Naive thymus-derived CD8-positive, alpha-beta T cell (primary cell): ENCODE data around the gene ARHGAP23. TPM values are rescaled to one million over a fixed set of nuclear protein-coding genes. Genes with fewer than 3 reads are reported as not detected.

Experiments
- ATAC-seq, 2 donors: fragments of 150-1000 bp; cut with Tn5 transposase in 1 of 2; sonication (Bioruptor Pico), chemical (Tn5 transposase) in 1 of 2; 1 replicate in 1 of 2; 2 replicates in 1 of 2; pipeline ENCODE4 v1.10.0; 2021; ENCODE audit warnings: mild to moderate bottlenecking in 2 of 2, moderate library complexity in 2 of 2
- POLR2A ChIA-PET: fragments of 350-600 bp; sonication (Branson Sonifier 250); formaldehyde crosslinking; loops from one replicate; lab custom pipeline; 2021; ENCODE audit warnings: antibody characterized with exemption; lab: Charles Lee
- DNase-seq, 10 donors: peaks; one replicate each; pipeline versions ENCODE4 v3.0.0 to v3.0.0-alpha.2; 2020 to 2022
- H3K27ac Mint-ChIP-seq, 10 donors: one replicate each; pipeline ENCODE4 v1.8.0; 2020 to 2022; ENCODE audit warnings: mild to moderate bottlenecking in 10 of 10, mixed read lengths in 10 of 10, moderate library complexity in 4 of 10, inconsistent platforms in 1 of 10
- H3K27me3 Mint-ChIP-seq, 5 donors: one replicate each; pipeline ENCODE4 v1.8.0; 2021 to 2022; ENCODE audit warnings: mixed read lengths in 5 of 5
- H3K36me3 Mint-ChIP-seq, 3 donors: one replicate each; pipeline ENCODE4 v1.8.0; 2020 to 2022; ENCODE audit warnings: mixed read lengths in 3 of 3, mild to moderate bottlenecking in 2 of 3, inconsistent platforms in 1 of 3
- H3K4me1 Mint-ChIP-seq, 4 donors: one replicate each; pipeline ENCODE4 v1.8.0; 2021 to 2022; ENCODE audit warnings: mixed read lengths in 4 of 4
- H3K4me3 Mint-ChIP-seq, 10 donors: one replicate each; pipeline ENCODE4 v1.8.0; 2020 to 2022; ENCODE audit warnings: mild to moderate bottlenecking in 10 of 10, mixed read lengths in 10 of 10, moderate library complexity in 6 of 10, inconsistent platforms in 1 of 10
- H3K9me3 Mint-ChIP-seq, 9 donors: one replicate each; pipeline ENCODE4 v1.8.0; 2020 to 2022; ENCODE audit warnings: mixed read lengths in 9 of 9, mild to moderate bottlenecking in 3 of 9, inconsistent platforms in 1 of 9, moderate library complexity in 1 of 9
- polyA plus RNA-seq, 3 donors: library from polyadenylated mRNA; unstranded; fragments of 300-500 nt; fragmentation: Illumina TruSeq; gene quantifications; one replicate each; pipeline ENCODE4 v1.2.3, GENCODE V29; 2021
- total RNA-seq, 8 experiments: library from RNA in 2 of 8; stranded (reverse) in 2 of 8; gene quantifications; one replicate each; pipeline ENCODE4 v1.2.3 and lab custom pipeline; 2021 to 2026

ARHGAP23 gene
- total and polyA plus RNA-seq, 5 experiments from 2014 or later = 0.18 TPM; not detected in 4

DNA sequence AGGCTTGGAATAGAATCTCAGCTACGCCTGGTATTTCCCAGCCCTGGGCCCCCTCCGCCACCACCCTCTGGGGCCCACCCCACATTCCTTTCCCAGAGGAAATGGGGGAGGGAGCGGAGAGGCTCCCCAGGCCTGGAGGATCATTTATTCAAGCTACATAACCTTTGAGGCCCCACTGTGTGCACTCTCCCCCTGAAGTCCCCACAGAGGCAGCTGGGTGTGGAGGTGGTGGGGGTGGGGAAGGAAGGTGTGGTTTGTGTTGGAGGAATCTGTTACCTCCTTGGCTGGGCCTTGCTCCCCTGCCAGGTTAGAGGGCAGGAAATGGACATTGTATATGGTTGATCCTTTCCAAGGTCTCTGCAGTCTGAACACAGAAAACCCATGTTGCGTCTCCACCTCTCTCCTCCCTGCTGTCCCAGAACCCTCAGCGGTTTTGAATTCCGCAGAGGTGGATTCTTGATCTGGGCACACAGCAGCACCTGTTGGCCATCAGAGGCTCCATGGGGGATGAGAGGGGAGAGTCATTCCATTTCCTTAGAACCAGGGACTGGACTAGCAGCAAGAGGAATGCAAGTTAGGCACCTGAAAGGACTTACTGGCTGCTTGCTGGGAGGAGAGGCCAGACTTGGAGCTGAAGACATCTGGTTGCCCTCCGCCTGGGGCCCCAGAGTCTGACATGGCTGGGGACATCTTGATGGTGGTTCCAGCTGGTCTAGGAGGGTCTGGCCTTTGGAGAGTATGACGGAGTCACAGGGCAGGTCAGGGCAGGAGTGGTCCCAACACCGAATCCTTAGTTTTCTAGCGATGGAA lies 23.0 kb downstream of the ARHGAP23 start:
- Mint-ChIP-seq H3K27ac (no peak overlapping the region), H3K27me3 (peaks cover 23 to 55% (median 27%) of the 10 kb centered on the region in 5 donors), H3K4me1 (peaks cover 15 to 27% (median 18%) of the 10 kb centered on the region in 4 donors), H3K9me3 (no peaks in the 10 kb centered on the region), H3K36me3 (no peaks in the 10 kb centered on the region), H3K4me3 (no peak overlapping the region)
- ATAC-seq = no peak
- POLR2A ChIA-PET = no interaction called here
- DNase-seq = no peak

DNA sequence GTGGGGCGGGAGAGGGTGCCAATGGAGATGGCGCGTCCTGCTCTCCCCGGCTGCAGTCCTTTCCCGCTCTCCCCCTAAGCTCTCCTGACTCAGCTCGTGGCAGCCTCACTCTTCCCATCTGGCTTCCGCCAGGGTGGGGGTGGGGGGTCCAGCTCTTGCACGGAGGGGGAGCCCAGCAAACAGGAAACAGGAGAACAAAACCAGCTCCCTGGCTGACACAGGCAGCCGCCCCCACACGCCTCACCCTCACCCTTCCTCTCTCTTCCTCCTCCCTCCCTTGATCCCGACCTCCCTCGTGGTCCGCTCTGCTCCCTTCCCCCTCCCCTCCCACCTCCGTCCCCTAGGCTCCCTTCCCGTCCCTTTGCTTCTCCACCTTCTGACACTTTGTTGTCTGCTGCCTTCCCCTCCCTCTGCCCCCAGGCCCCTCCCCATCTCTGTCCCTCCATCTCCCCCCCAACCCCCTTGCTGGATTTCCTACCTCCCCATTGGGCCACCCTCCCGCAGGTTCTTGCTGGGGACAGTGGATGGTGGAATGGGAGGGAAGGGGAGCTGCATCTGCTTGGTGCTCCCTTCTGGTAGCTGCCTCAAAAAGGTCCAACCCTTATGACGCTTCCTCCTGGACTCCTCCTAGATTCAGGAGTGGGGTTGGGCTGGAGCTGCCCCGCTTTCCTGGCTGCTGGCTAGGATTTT lies 23.7 kb downstream of the ARHGAP23 start:
- ATAC-seq (no peak), DNase-seq (no peak)
- no peaks in the 10 kb centered on the region for H3K36me3 Mint-ChIP-seq
- POLR2A ChIA-PET = no interaction called here
- peaks cover 23 to 63% (median 34%) of the 10 kb centered on the region in 5 donors for H3K27me3 Mint-ChIP-seq
- peaks cover 15 to 27% (median 18%) of the 10 kb centered on the region in 4 donors for H3K4me1 Mint-ChIP-seq
- peak overlapping the region in 1 of 10 donors; percentile 82 for H3K27ac Mint-ChIP-seq
- H3K9me3 Mint-ChIP-seq = no peaks in the 10 kb centered on the region
- peak overlapping the region in 3 of 10 donors; percentile 76 to 84 (median 81) for H3K4me3 Mint-ChIP-seq

DNA sequence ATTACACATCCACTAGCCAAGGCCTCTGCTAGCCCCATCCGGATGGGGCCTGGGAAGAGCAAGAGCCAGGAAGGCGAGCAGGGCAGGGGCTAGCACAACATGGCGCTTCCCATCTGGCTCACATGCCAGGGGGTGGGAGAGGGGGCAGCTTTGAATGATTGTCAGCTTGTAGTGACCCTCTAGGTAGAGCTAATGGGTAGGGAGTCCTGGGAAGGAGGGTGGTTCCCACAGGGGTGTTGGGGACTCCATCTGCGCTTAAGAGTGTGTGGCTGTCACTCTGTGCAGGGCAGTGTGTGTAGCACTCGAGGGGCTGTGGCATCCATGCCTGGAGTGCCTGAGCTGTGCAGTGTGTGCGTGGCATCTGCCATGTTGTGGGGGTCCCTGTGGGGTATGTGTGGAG lies 24.5 kb downstream of the ARHGAP23 start:
- peaks cover 26 to 69% (median 39%) of the 10 kb centered on the region in 5 donors for H3K27me3 Mint-ChIP-seq
- no peaks in the 10 kb centered on the region for H3K36me3 Mint-ChIP-seq
- POLR2A ChIA-PET = no interaction called here
- DNase-seq = no peak
- peak overlapping the region in 3 of 10 donors; percentile 39 to 82 (median 63) for H3K27ac Mint-ChIP-seq
- H3K4me1 Mint-ChIP-seq = peaks cover 15 to 27% (median 18%) of the 10 kb centered on the region in 4 donors
- H3K4me3 Mint-ChIP-seq = peak overlapping the region in 8 of 10 donors; percentile 17 to 84 (median 71)
- no peak for ATAC-seq
- no peaks in the 10 kb centered on the region for H3K9me3 Mint-ChIP-seq

- Mint-ChIP-seq H3K4me3 (peak overlapping the region in 1 of 10 donors; percentile 23), H3K4me1 (peaks cover 15 to 27% (median 18%) of the 10 kb centered on the region in 4 donors), H3K27me3 (peaks cover 26 to 72% (median 38%) of the 10 kb centered on the region in 5 donors), H3K27ac (no peak overlapping the region), H3K9me3 (no peaks in the 10 kb centered on the region), H3K36me3 (no peaks in the 10 kb centered on the region)
- POLR2A ChIA-PET = no interaction called here
- ATAC-seq (no peak), DNase-seq (no peak)
Observed at GRCh38 chr17:38453951-38454421, 25.7 kb downstream of the ARHGAP23 start.

GRCh38 chr17:38454532-38454931 lies 26.3 kb downstream of the ARHGAP23 start:
- Mint-ChIP-seq H3K36me3 (no peaks in the 10 kb centered on the region), H3K9me3 (no peaks in the 10 kb centered on the region), H3K4me3 (peak overlapping the region in 7 of 10 donors; percentile 2 to 60 (median 28)), H3K4me1 (peaks cover 15 to 27% (median 18%) of the 10 kb centered on the region in 4 donors), H3K27ac (peak overlapping the region in 1 of 10 donors; percentile 25), H3K27me3 (peaks cover 26 to 67% (median 38%) of the 10 kb centered on the region in 5 donors)
- POLR2A ChIA-PET = no interaction called here
- DNase-seq (no peak), ATAC-seq (no peak)

DNA sequence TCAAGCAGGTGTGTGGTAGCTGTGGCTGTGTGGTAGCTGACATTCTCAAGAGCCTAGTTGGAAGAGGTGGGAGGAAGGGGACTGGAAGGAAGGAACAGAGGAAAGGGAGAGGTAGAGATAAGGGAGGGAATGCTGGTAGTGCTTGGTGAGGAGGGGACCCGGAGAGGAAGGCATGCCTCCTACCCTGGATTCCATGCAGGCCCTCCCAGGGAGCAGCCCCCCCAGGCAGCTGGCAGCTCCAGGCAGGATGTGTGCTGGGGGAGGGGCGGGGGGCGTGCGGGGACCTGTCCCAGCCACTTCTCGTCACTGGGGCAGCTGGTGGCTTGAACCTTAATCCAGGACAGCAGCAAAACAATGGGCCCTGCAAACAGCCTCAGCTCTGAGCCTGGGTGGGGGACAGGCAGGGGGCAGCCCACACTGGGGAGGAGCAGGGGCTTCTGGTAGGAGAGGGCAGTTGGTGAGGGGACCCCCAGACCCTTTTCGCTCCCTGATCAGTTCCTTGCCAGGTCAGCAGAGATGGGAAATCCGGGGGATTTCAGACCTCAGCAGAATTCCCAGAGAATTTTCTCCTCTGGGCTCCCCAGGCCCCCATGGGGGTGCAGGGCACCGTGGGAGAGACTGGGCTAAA lies 27.1 kb downstream of the ARHGAP23 start:
- ATAC-seq (no peak), DNase-seq (no peak)
- peak overlapping the region in 2 of 10 donors; percentile 12 to 13 for H3K4me3 Mint-ChIP-seq
- no peaks in the 10 kb centered on the region for H3K36me3 Mint-ChIP-seq
- H3K27me3 Mint-ChIP-seq = peaks cover 24 to 60% (median 35%) of the 10 kb centered on the region in 5 donors
- POLR2A ChIA-PET = no interaction called here
- peak overlapping the region in 2 of 10 donors; percentile 27 to 53 for H3K27ac Mint-ChIP-seq
- no peaks in the 10 kb centered on the region for H3K9me3 Mint-ChIP-seq
- peaks cover 15 to 27% (median 18%) of the 10 kb centered on the region in 4 donors for H3K4me1 Mint-ChIP-seq

GRCh38 chr17:38456031-38456815 lies 28.0 kb downstream of the ARHGAP23 start:
- Mint-ChIP-seq H3K4me1 (peaks cover 15 to 27% (median 18%) of the 10 kb centered on the region in 4 donors), H3K27me3 (peaks cover 22 to 58% (median 33%) of the 10 kb centered on the region in 5 donors), H3K36me3 (no peaks in the 10 kb centered on the region), H3K27ac (peak overlapping the region in 1 of 10 donors; percentile 81), H3K9me3 (no peaks in the 10 kb centered on the region), H3K4me3 (no peak overlapping the region)
- POLR2A ChIA-PET = no interaction called here
- ATAC-seq (no peak), DNase-seq (no peak)

- ATAC-seq (no peak), DNase-seq (no peak)
- Mint-ChIP-seq H3K9me3 (no peaks in the 10 kb centered on the region), H3K4me3 (no peak overlapping the region), H3K27me3 (peaks cover 17 to 43% (median 21%) of the 10 kb centered on the region in 5 donors), H3K36me3 (no peaks in the 10 kb centered on the region), H3K27ac (no peak overlapping the region), H3K4me1 (peaks cover 10 to 19% (median 13%) of the 10 kb centered on the region in 4 donors)
- POLR2A ChIA-PET = no interaction called here
Observed at GRCh38 chr17:38457577-38458371, 29.5 kb downstream of the ARHGAP23 start.

DNA sequence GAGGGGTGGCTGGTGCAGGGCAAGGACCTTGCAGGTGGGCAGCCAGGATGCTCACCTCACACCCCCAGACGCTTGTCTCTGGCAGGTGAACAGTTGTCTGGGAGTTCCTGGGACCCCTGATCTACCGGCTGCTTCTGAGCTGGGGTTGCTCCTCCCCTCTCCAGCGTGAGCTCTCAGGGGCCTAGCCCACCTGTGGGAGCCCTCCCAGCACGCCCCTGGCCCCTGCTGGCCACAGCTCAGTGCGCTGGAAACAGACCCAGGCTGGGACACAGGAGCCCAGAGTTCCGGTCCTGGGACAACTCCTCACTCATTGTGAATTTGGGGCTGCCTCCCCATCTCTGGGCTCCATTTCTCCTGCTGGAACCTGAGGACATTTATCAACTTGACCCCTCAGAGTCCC lies 30.3 kb downstream of the ARHGAP23 start:
- Mint-ChIP-seq H3K9me3 (no peaks in the 10 kb centered on the region), H3K27ac (no peak overlapping the region), H3K4me1 (peaks cover 3 to 12% (median 7%) of the 10 kb centered on the region in 4 donors), H3K4me3 (no peak overlapping the region), H3K36me3 (no peaks in the 10 kb centered on the region), H3K27me3 (peaks cover 11 to 35% (median 14%) of the 10 kb centered on the region in 5 donors)
- POLR2A ChIA-PET = no interaction called here
- DNase-seq (no peak), ATAC-seq (no peak)

GRCh38 chr17:38459567-38459966 lies 31.3 kb downstream of the ARHGAP23 start:
- Mint-ChIP-seq H3K9me3 (no peaks in the 10 kb centered on the region), H3K4me3 (no peak overlapping the region), H3K36me3 (no peaks in the 10 kb centered on the region), H3K4me1 (peaks cover 3 to 7% (median 5%) of the 10 kb centered on the region in 4 donors), H3K27me3 (peaks cover 11 to 40% (median 15%) of the 10 kb centered on the region in 5 donors), H3K27ac (no peak overlapping the region)
- POLR2A ChIA-PET = no interaction called here
- ATAC-seq (no peak), DNase-seq (no peak)

GRCh38 chr17:38460082-38460715 lies 31.9 kb downstream of the ARHGAP23 start:
- no peak for DNase-seq
- no peaks in the 10 kb centered on the region for H3K36me3 Mint-ChIP-seq
- no peak overlapping the region for H3K4me3 Mint-ChIP-seq
- H3K9me3 Mint-ChIP-seq = no peaks in the 10 kb centered on the region
- peaks cover 5 to 34% (median 12%) of the 10 kb centered on the region in 5 donors for H3K27me3 Mint-ChIP-seq
- H3K27ac Mint-ChIP-seq = no peak overlapping the region
- H3K4me1 Mint-ChIP-seq = peaks cover 0 to under 1% (median under 1%) of the 10 kb centered on the region in 4 donors
- ATAC-seq = no peak
- POLR2A ChIA-PET = no interaction called here
